ENCODE results near the gene LENG8. TPM values are rescaled to one million over a fixed set of nuclear protein-coding genes. Genes with fewer than 3 reads are reported as not detected.
"Not testable (repeated sequence)": the region's sequence is repeated elsewhere in the genome, so short reads cannot be mapped to it uniquely, and the experiment has no call there.

LENG8 gene
- polyA plus RNA-seq, 4 donors: 74.5 to 284 (median 154) TPM

GRCh38 chr19:54508487-54508886 lies 59.5 kb downstream of the LENG8 start:
- not testable (repeated sequence) for DNase-seq (ENCODE audit: low read depth in 4 of 4, low spot score in 2 of 4)

- not testable (repeated sequence) for DNase-seq (ENCODE audit: low read depth in 4 of 4, low spot score in 2 of 4)
Measured at GRCh38 chr19:54509200-54509940, 60.4 kb downstream of the LENG8 start.

Other genes starting within 250 kb of the LENG8 start
- 1,000 to 10,000 TPM; 1,470 to 2,055 (median 1,604) TPM for gene RPS9, start 248.3 kb upstream of the LENG8 start, polyA plus RNA-seq (ENCODE audit: insufficient read length in 4 of 4)
- 1 to 10 TPM in 3 of 4 donors, under 1 TPM in 1; 0.47 to 2.2 (median 1.3) TPM for gene LILRB3, start 226.2 kb upstream of the LENG8 start, polyA plus RNA-seq (ENCODE audit: insufficient read length in 4 of 4)
- under 1 TPM; 0.38 to 0.92 (median 0.65) TPM for gene LILRA6, start 206.4 kb upstream of the LENG8 start, polyA plus RNA-seq (ENCODE audit: insufficient read length in 4 of 4)
- 1 to 10 TPM; 2.1 to 2.8 (median 2.3) TPM for gene LILRB5, start 191.9 kb upstream of the LENG8 start, polyA plus RNA-seq (ENCODE audit: insufficient read length in 4 of 4)
- 1 to 10 TPM in 3 of 4 donors, under 1 TPM in 1; 0.88 to 1.8 (median 1.5) TPM for gene LILRB2, start 168.1 kb upstream of the LENG8 start, polyA plus RNA-seq (ENCODE audit: insufficient read length in 4 of 4)
- 1 to 10 TPM in 1 of 4 donors, under 1 TPM in 3; 0.24 to 1.2 (median 0.49) TPM for gene LILRA5, start 136.0 kb upstream of the LENG8 start, polyA plus RNA-seq (ENCODE audit: insufficient read length in 4 of 4)
- gene LILRA4, start 110.0 kb upstream of the LENG8 start, polyA plus RNA-seq (ENCODE audit: insufficient read length in 4 of 4): under 1 TPM in 2 of 4 donors, not detected in 2; 0.16 to 0.17 TPM
- gene LAIR1, start 84.3 kb upstream of the LENG8 start, polyA plus RNA-seq (ENCODE audit: insufficient read length in 4 of 4): 1 to 10 TPM; 3.4 to 5.6 (median 4.0) TPM
- gene TTYH1, start 33.7 kb upstream of the LENG8 start, polyA plus RNA-seq (ENCODE audit: insufficient read length in 4 of 4): 10 to 100 TPM in 3 of 4 donors, 1 to 10 TPM in 1; 5.6 to 14.1 (median 10.6) TPM
- gene LENG9, start 14.6 kb downstream of the LENG8 start, polyA plus RNA-seq (ENCODE audit: insufficient read length in 4 of 4): 1 to 10 TPM; 1.8 to 3.4 (median 2.5) TPM
- gene CDC42EP5, start 24.1 kb downstream of the LENG8 start, polyA plus RNA-seq (ENCODE audit: insufficient read length in 4 of 4): 10 to 100 TPM; 26.9 to 79.1 (median 37.6) TPM
- gene LAIR2, start 53.6 kb downstream of the LENG8 start, polyA plus RNA-seq (ENCODE audit: insufficient read length in 4 of 4): not detected
- gene LILRA2, start 124.6 kb downstream of the LENG8 start, polyA plus RNA-seq (ENCODE audit: insufficient read length in 4 of 4): 1 to 10 TPM in 1 of 4 donors, under 1 TPM in 3; 0.94 to 1.1 (median 0.98) TPM
- gene LILRA1, start 144.4 kb downstream of the LENG8 start, polyA plus RNA-seq (ENCODE audit: insufficient read length in 4 of 4): under 1 TPM; 0.32 to 0.77 (median 0.53) TPM
- gene LILRB1, start 181.3 kb downstream of the LENG8 start, polyA plus RNA-seq (ENCODE audit: insufficient read length in 4 of 4): 1 to 10 TPM in 3 of 4 donors, under 1 TPM in 1; 0.82 to 1.7 (median 1.3) TPM
- gene LILRB4, start 213.8 kb downstream of the LENG8 start, polyA plus RNA-seq (ENCODE audit: insufficient read length in 4 of 4): 1 to 10 TPM in 2 of 4 donors, under 1 TPM in 2; 0.54 to 1.3 (median 0.97) TPM

Measured in left renal cortex interstitium (tissue), 4 donors.